Stimulated activated CD4-positive, alpha-beta T cell treated with anti-CD3 and anti-CD28 coated beads, Interleukin-1b, Interleukin-23, amount 100 ng/mL, for 24 hours (primary cell): ENCODE results near the gene TLE1.
"Not testable (repeated sequence)": the region's sequence is repeated elsewhere in the genome, so short reads cannot be mapped to it uniquely, and the experiment has no call there.

Source experiments
- DNase-seq, 4 experiments: peaks; one replicate each; pipeline ENCODE4 v3.0.0-alpha.2; 2020; ENCODE audit warnings: low read depth in 4 of 4, low spot score in 1 of 4

TLE1 gene

GRCh38 chr9:81689343-81690175 is at the start of gene TLE1:
Gene TLE1 (minus strand): TSS chr9:81689547. CDS start chr9:81688240, 1,307 bp downstream.
- DNase-seq, result peak; percentile 42 to 69 (median 57)

- no peak for DNase-seq
These were observed 48.6 kb upstream of the TLE1 start for GRCh38 chr9:81737871-81738507.

- not testable (repeated sequence) for DNase-seq
These were observed 41.2 kb upstream of the TLE1 start for GRCh38 chr9:81730498-81730897.

GRCh38 chr9:81729135-81729534 is 39.8 kb upstream of the TLE1 start:
- DNase-seq, result no peak

GRCh38 chr9:81724242-81724889 is 35.0 kb upstream of the TLE1 start:
- DNase-seq, result no peak

- DNase-seq, result no peak
These were observed 32.9 kb upstream of the TLE1 start for GRCh38 chr9:81722277-81722676.

- no peak for DNase-seq
These were observed 31.2 kb upstream of the TLE1 start for GRCh38 chr9:81720450-81721086.

- no peak for DNase-seq
These were observed 30.6 kb upstream of the TLE1 start for GRCh38 chr9:81719972-81720371.

- no peak for DNase-seq
These were observed 28.9 kb upstream of the TLE1 start for GRCh38 chr9:81718244-81718643.

- DNase-seq, result no peak
These were observed 28.4 kb upstream of the TLE1 start for GRCh38 chr9:81717747-81718077.

GRCh38 chr9:81717061-81717746 is 27.9 kb upstream of the TLE1 start:
- no peak for DNase-seq

GRCh38 chr9:81716409-81716808 is 27.1 kb upstream of the TLE1 start:
- no peak for DNase-seq

GRCh38 chr9:81705578-81705977 is 16.2 kb upstream of the TLE1 start:
- no peak for DNase-seq

- no peak for DNase-seq
These were observed 5.2 kb upstream of the TLE1 start for GRCh38 chr9:81694541-81694940.

- DNase-seq, result no peak
These were observed 4.5 kb upstream of the TLE1 start for GRCh38 chr9:81693671-81694378.

GRCh38 chr9:81690251-81690851 is 1.0 kb upstream of the TLE1 start:
- no peak for DNase-seq

- not testable (repeated sequence) for DNase-seq
These were observed 329 bp downstream of the TLE1 start for GRCh38 chr9:81689093-81689342.

GRCh38 chr9:81688262-81689092 is 870 bp downstream of the TLE1 start:
- peak in 1 of 4 experiments; percentile 10 for DNase-seq

- DNase-seq, result no peak
These were observed 1.7 kb downstream of the TLE1 start for GRCh38 chr9:81687521-81688261.
